Measurements from ENCODE around the gene CDC14B.
"Not testable (repeated sequence)": the region's sequence is repeated elsewhere in the genome, so short reads cannot be mapped to it uniquely, and the experiment has no call there.

Gene CDC14B

GRCh38 chr9:96619491-96620180 lies at the start of gene CDC14B:
Gene CDC14B (minus strand): TSS chr9:96619843. CDS start chr9:96619378, 465 bp downstream.
- DNase-seq (ENCODE audit: low read depth, low spot score), result peak; percentile 92
- peak within 1 kb of the TSS; percentile 62 for H3K4me3 ChIP-seq (ENCODE audit: low read depth, low read length)
- in situ Hi-C loops (cut with HindIII; ENCODE audit: low sequenced_read_pairs), result no loop called here
- no peak for TF ChIP-seq CTCF (IDR thresholded peaks at IDR 0.05; ENCODE audit: low read depth, low read length)

- no peak for DNase-seq (ENCODE audit: low read depth, low spot score)
- no peak for TF ChIP-seq CTCF (IDR thresholded peaks at IDR 0.05; ENCODE audit: low read depth, low read length)
Observed at GRCh38 chr9:96668868-96669534, 49.4 kb upstream of the CDC14B start.

GRCh38 chr9:96667363-96667728 lies 47.7 kb upstream of the CDC14B start:
- DNase-seq (ENCODE audit: low read depth, low spot score), result no peak
- no peak for TF ChIP-seq CTCF (IDR thresholded peaks at IDR 0.05; ENCODE audit: low read depth, low read length)
- in situ Hi-C loops (cut with HindIII; ENCODE audit: low sequenced_read_pairs), result no loop called here
- H3K4me3 ChIP-seq (ENCODE audit: low read depth, low read length), result no peak overlapping the region

More at GRCh38 chr9:96668868-96669534, 49.4 kb upstream of the CDC14B start:
- no peak overlapping the region for H3K4me3 ChIP-seq (ENCODE audit: low read depth, low read length)
- in situ Hi-C loops (cut with HindIII; ENCODE audit: low sequenced_read_pairs), result no loop called here

- in situ Hi-C loops (cut with HindIII; ENCODE audit: low sequenced_read_pairs); H3K4me3 ChIP-seq (ENCODE audit: low read depth, low read length): not testable (repeated sequence)
- DNase-seq (ENCODE audit: low read depth, low spot score), result peak; percentile 80
- peak; percentile 69 for TF ChIP-seq CTCF (IDR thresholded peaks at IDR 0.05; ENCODE audit: low read depth, low read length)
Observed at GRCh38 chr9:96666653-96667362, 47.2 kb upstream of the CDC14B start.

- in situ Hi-C loops (cut with HindIII; ENCODE audit: low sequenced_read_pairs), result no loop called here
- DNase-seq (ENCODE audit: low read depth, low spot score), result no peak
- no peak overlapping the region for H3K4me3 ChIP-seq (ENCODE audit: low read depth, low read length)
- TF ChIP-seq CTCF (IDR thresholded peaks at IDR 0.05; ENCODE audit: low read depth, low read length), result no peak
Observed at GRCh38 chr9:96665789-96666188, 46.1 kb upstream of the CDC14B start.

- no peak for TF ChIP-seq CTCF (IDR thresholded peaks at IDR 0.05; ENCODE audit: low read depth, low read length)
- in situ Hi-C loops (cut with HindIII; ENCODE audit: low sequenced_read_pairs), result no loop called here
- H3K4me3 ChIP-seq (ENCODE audit: low read depth, low read length), result no peak overlapping the region
- DNase-seq (ENCODE audit: low read depth, low spot score), result no peak
Observed at GRCh38 chr9:96663506-96664120, 44.0 kb upstream of the CDC14B start.

Data from astrocyte of the spinal cord (primary cell).